ENCODE results near the gene ITPR1.

DNA sequence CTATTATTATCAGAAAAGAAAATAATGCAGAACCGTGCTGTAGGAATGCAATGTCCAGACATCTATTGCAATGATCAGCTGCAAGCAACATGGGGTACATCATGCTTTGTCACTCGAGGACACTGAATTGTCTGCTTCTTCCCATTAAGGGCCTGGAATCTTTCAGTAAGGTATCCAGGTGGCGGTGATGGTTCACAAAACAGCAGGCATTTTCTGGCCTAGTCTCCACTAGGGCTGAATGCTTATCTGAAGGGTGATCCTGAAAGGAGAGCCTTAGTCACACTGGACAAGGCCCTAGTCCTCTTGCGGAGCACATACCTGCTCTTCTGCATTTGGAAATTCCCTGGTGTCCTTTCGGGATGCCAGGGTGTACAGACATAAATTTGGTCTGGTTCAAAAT, 21.2 kb downstream of the ITPR1 start:
- TF ChIP-seq YY1 (IDR thresholded peaks at IDR 0.05; ENCODE audit: insufficient read depth, insufficient read length) (no peak), ZNF274 (IDR thresholded peaks at IDR 0.05; ENCODE audit: low read depth, low read length) (no peak)
